GM23338 (cell line): ENCODE results near the gene DIDO1. TPM values are rescaled to one million over a fixed set of nuclear protein-coding genes. Genes with fewer than 3 reads are reported as not detected.

Source experiments
- ATAC-seq: fragments of 200-7000 bp; cut with Tn5 transposase; 3 replicates; pipeline ENCODE4 v1.9.1; 2020
- DNase-seq: peaks from one replicate; pipeline ENCODE4 v3.0.0-alpha.2; 2015; ENCODE audit warnings: low spot score
- H2AFZ ChIP-seq: fragments of 200-600 bp; sonication (generic); 2 replicates; pipeline ENCODE4 v1.8.0; 2016; ENCODE audit warnings: antibody characterized with exemption, mild to moderate bottlenecking, moderate library complexity
- H3F3A ChIP-seq: fragments of 200-600 bp; sonication (generic); replicated peaks from 2 replicates; pipeline ENCODE4 v1.8.0; 2017; ENCODE audit warnings: antibody characterized with exemption, mixed run types, low read depth
- H3K27ac ChIP-seq: fragments of 200-600 bp; sonication (generic); 2 replicates; pipeline ENCODE4 v1.6.1; 2016; ENCODE audit warnings: low read depth
- H3K27me3 ChIP-seq: fragments of 200-600 bp; sonication (generic); 2 replicates; pipeline ENCODE4 v1.8.0; 2016; ENCODE audit warnings: mild to moderate bottlenecking, mixed run types, moderate library complexity; ENCODE audit not compliant: insufficient read depth
- H3K36me3 ChIP-seq: fragments of 200-600 bp; sonication (generic); 2 replicates; pipeline ENCODE4 v1.8.0; 2016; ENCODE audit warnings: mild to moderate bottlenecking; ENCODE audit not compliant: insufficient read depth
- H3K4me1 ChIP-seq: fragments of 200-600 bp; sonication (generic); 2 replicates; pipeline ENCODE4 v1.8.0; 2016; ENCODE audit warnings: mild to moderate bottlenecking, moderate library complexity; ENCODE audit not compliant: insufficient read depth
- H3K4me2 ChIP-seq: fragments of 200-600 bp; sonication (generic); 2 replicates; pipeline ENCODE4 v1.7.1; 2017; ENCODE audit warnings: mixed run types
- H3K4me3 ChIP-seq: fragments of 200-600 bp; sonication (generic); 2 replicates; pipeline ENCODE4 v1.6.1; 2016; ENCODE audit warnings: mixed run types
- H3K79me2 ChIP-seq: fragments of 200-600 bp; sonication (generic); replicated peaks from 2 replicates; pipeline ENCODE4 v1.8.0; 2017; ENCODE audit warnings: mild to moderate bottlenecking; ENCODE audit not compliant: insufficient read depth
- H3K9me2 ChIP-seq: fragments of 200-600 bp; sonication (generic); 2 replicates; pipeline ENCODE4 v1.8.0; 2017; ENCODE audit not compliant: insufficient read depth
- H4K20me1 ChIP-seq: fragments of 200-600 bp; sonication (generic); replicated peaks from 2 replicates; pipeline ENCODE4 v1.8.0; 2017; ENCODE audit warnings: mild to moderate bottlenecking; ENCODE audit not compliant: insufficient read depth
- H3K27ac Mint-ChIP-seq: 2 replicates; pipeline ENCODE4 v1.8.0; 2020; ENCODE audit warnings: inconsistent platforms, mild to moderate bottlenecking, moderate library complexity, mixed read lengths
- H3K27me3 Mint-ChIP-seq: 3 replicates; pipeline ENCODE4 v1.8.0; 2022; ENCODE audit warnings: low read depth, mild to moderate bottlenecking, moderate library complexity, mixed read lengths, inconsistent platforms; ENCODE audit not compliant: insufficient read depth, poor library complexity
- H3K36me3 Mint-ChIP-seq: 3 replicates; pipeline ENCODE4 v1.8.0; 2021; ENCODE audit warnings: low read depth, mild to moderate bottlenecking, inconsistent platforms, moderate library complexity, mixed read lengths
- H3K4me1 Mint-ChIP-seq: 3 replicates; pipeline ENCODE4 v1.8.0; 2020; ENCODE audit warnings: mild to moderate bottlenecking, inconsistent platforms, mixed read lengths
- H3K4me3 Mint-ChIP-seq: 3 replicates; pipeline ENCODE4 v1.8.0; 2021; ENCODE audit warnings: moderate library complexity, mild to moderate bottlenecking, inconsistent platforms, mixed read lengths
- H3K9me3 Mint-ChIP-seq: 3 replicates; pipeline ENCODE4 v1.8.0; 2020; ENCODE audit warnings: moderate library complexity, mild to moderate bottlenecking, inconsistent platforms, mixed read lengths
- CREB1 ChIP-seq: fragments of 250-450 bp; sonication (Bioruptor Pico); IDR thresholded peaks from 2 replicates; pipeline ENCODE4 v1.5.0; 2020; ENCODE audit warnings: low read depth, mild to moderate bottlenecking, moderate library complexity
- ETS1 ChIP-seq: IDR thresholded peaks from 2 replicates; pipeline ENCODE4 v1.6.1; 2016; ENCODE audit warnings: antibody characterized with exemption
- EZH2 ChIP-seq: fragments of 200-600 bp; sonication (generic); IDR thresholded peaks from one replicate; pipeline ENCODE4 v1.8.0; 2017; ENCODE audit warnings: antibody characterized with exemption, mild to moderate bottlenecking, low read depth; ENCODE audit not compliant: unreplicated experiment
- EZH2phosphoT487 ChIP-seq: fragments of 200-600 bp; sonication (generic); IDR thresholded peaks from one replicate; pipeline ENCODE4 v1.8.1; 2018; ENCODE audit warnings: antibody characterized with exemption; ENCODE audit not compliant: unreplicated experiment
- JUNB ChIP-seq: IDR thresholded peaks from one replicate; pipeline ENCODE4 v1.6.1; 2016; ENCODE audit warnings: antibody characterized with exemption; ENCODE audit not compliant: unreplicated experiment
- NANOG ChIP-seq: IDR thresholded peaks from 2 replicates; pipeline ENCODE4 v1.6.1; 2016; ENCODE audit warnings: antibody characterized with exemption, borderline replicate concordance
- POLR2AphosphoS5 ChIP-seq: IDR thresholded peaks from 2 replicates; pipeline ENCODE4 v1.6.1; 2016; ENCODE audit warnings: antibody characterized with exemption, low read depth
- STAT1 ChIP-seq: IDR thresholded peaks from one replicate; pipeline ENCODE4 v1.6.1; 2016; ENCODE audit warnings: antibody characterized with exemption; ENCODE audit not compliant: unreplicated experiment
- ZNF114 ChIP-seq: fragments of 250-450 bp; sonication (Bioruptor Pico); IDR thresholded peaks from 2 replicates; pipeline ENCODE4 v1.5.0; 2020; ENCODE audit warnings: mild to moderate bottlenecking, moderate library complexity
- ZNF331 ChIP-seq: fragments of 250-450 bp; sonication (Bioruptor Pico); IDR thresholded peaks from 2 replicates; pipeline ENCODE4 v1.5.0; 2020; ENCODE audit warnings: low read depth, mild to moderate bottlenecking, moderate library complexity
- ZNF462 ChIP-seq: fragments of 250-450 bp; sonication (Bioruptor Pico); IDR thresholded peaks from 2 replicates; pipeline ENCODE4 v1.5.0; 2020; ENCODE audit warnings: mild to moderate bottlenecking, moderate library complexity
- polyA plus RNA-seq: library from polyadenylated mRNA; unstranded; fragments of >200 nt; fragmentation: Nextera tagmentation; extraction: Ambion mirVana; gene quantifications from 2 replicates; pipeline ENCODE4 v1.2.1, GENCODE V29; 2016
- total RNA-seq: library from RNA; depleted of rRNA; stranded (reverse); fragments of >200 nt; shearing (Covaris generic); gene quantifications from 2 replicates; pipeline ENCODE4 v1.2.3, GENCODE V29; 2014
- TF ChIP-seq, protein P1 (sequence below), 2 experiments: fragments of 200-600 bp in 1 of 2; sonication (generic) in 1 of 2; conservative IDR thresholded peaks; 2 replicates each; pipeline versions ENCODE4 v1.5.1 to v1.6.1; 2016 to 2017; ENCODE audit warnings: antibody characterized with exemption in 2 of 2, low read depth in 2 of 2, mild to moderate bottlenecking in 2 of 2, moderate library complexity in 1 of 2
- TF ChIP-seq, protein P2 (sequence below): IDR thresholded peaks from one replicate; pipeline ENCODE4 v1.6.1; 2018; ENCODE audit warnings: antibody characterized with exemption; ENCODE audit not compliant: unreplicated experiment

The DIDO1 gene
- total and polyA plus RNA-seq, 2 experiments from 2014 or later, result 72.4 to 162 TPM

DNA sequence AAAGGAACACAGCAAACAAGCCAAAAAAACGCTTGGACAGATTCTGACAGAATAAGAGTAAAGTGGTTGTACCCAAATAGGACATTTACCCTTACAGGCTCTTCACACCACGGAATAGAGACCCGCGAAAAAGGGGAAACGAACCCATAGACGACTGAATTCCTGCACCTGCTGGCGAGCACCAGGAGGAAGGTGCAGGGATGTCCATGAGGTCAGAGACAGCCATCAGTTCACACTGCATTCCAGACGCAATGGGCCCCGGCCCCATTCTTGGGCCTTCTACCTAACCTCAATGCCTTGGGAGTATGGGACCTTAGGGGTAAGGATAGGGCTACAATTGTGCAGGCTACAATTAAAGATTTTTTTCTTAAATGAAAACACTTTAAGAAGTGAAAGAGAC is 5.2 kb upstream of the DIDO1 start:
- peaks cover 22% of the 10 kb centered on the region for H3K27me3 Mint-ChIP-seq
- Histone ChIP-seq H3K27ac (peak overlapping the region; percentile 94), H3K9me2 (no peaks in the 10 kb centered on the region), H4K20me1 (peaks cover 35% of the 10 kb centered on the region), H3K4me1 (peaks cover 74% of the 10 kb centered on the region), H3K27me3 (no peaks in the 10 kb centered on the region), H3K4me3 (peak overlapping the region; percentile 95), H2AFZ (no peak overlapping the region), H3K36me3 (peaks cover 26% of the 10 kb centered on the region), H3K4me2 (peak overlapping the region; percentile 97), H3K79me2 (peaks cover 85% of the 10 kb centered on the region), H3F3A (peaks cover 51% of the 10 kb centered on the region)
- H3K4me3 Mint-ChIP-seq, result no peak overlapping the region
- H3K27ac Mint-ChIP-seq, result no peak overlapping the region
- H3K4me1 Mint-ChIP-seq, result peaks cover 26% of the 10 kb centered on the region
- no peak for TF ChIP-seq EZH2
- no peak for TF ChIP-seq CREB1 (CRISPR knock-in tag)
- no peak for TF ChIP-seq ETS1
- no peak for TF ChIP-seq EZH2phosphoT487
- TF ChIP-seq, protein P1, sequence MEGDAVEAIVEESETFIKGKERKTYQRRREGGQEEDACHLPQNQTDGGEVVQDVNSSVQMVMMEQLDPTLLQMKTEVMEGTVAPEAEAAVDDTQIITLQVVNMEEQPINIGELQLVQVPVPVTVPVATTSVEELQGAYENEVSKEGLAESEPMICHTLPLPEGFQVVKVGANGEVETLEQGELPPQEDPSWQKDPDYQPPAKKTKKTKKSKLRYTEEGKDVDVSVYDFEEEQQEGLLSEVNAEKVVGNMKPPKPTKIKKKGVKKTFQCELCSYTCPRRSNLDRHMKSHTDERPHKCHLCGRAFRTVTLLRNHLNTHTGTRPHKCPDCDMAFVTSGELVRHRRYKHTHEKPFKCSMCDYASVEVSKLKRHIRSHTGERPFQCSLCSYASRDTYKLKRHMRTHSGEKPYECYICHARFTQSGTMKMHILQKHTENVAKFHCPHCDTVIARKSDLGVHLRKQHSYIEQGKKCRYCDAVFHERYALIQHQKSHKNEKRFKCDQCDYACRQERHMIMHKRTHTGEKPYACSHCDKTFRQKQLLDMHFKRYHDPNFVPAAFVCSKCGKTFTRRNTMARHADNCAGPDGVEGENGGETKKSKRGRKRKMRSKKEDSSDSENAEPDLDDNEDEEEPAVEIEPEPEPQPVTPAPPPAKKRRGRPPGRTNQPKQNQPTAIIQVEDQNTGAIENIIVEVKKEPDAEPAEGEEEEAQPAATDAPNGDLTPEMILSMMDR (conservative IDR thresholded peaks at IDR 0.05; ENCODE audit: low read depth in 2 of 2), result no peak
- no peak for TF ChIP-seq ZNF114 (CRISPR knock-in tag)
- no peak for TF ChIP-seq ZNF331 (CRISPR knock-in tag)
- TF ChIP-seq JUNB, result no peak
- no peak for TF ChIP-seq STAT1
- no peak for TF ChIP-seq NANOG
- TF ChIP-seq ZNF462 (CRISPR knock-in tag), result no peak
- TF ChIP-seq, protein P2, sequence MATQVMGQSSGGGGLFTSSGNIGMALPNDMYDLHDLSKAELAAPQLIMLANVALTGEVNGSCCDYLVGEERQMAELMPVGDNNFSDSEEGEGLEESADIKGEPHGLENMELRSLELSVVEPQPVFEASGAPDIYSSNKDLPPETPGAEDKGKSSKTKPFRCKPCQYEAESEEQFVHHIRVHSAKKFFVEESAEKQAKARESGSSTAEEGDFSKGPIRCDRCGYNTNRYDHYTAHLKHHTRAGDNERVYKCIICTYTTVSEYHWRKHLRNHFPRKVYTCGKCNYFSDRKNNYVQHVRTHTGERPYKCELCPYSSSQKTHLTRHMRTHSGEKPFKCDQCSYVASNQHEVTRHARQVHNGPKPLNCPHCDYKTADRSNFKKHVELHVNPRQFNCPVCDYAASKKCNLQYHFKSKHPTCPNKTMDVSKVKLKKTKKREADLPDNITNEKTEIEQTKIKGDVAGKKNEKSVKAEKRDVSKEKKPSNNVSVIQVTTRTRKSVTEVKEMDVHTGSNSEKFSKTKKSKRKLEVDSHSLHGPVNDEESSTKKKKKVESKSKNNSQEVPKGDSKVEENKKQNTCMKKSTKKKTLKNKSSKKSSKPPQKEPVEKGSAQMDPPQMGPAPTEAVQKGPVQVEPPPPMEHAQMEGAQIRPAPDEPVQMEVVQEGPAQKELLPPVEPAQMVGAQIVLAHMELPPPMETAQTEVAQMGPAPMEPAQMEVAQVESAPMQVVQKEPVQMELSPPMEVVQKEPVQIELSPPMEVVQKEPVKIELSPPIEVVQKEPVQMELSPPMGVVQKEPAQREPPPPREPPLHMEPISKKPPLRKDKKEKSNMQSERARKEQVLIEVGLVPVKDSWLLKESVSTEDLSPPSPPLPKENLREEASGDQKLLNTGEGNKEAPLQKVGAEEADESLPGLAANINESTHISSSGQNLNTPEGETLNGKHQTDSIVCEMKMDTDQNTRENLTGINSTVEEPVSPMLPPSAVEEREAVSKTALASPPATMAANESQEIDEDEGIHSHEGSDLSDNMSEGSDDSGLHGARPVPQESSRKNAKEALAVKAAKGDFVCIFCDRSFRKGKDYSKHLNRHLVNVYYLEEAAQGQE, result no peak
- TF ChIP-seq POLR2AphosphoS5, result no peak
- no peak for ATAC-seq
- H3K9me3 Mint-ChIP-seq, result no peaks in the 10 kb centered on the region; the same call in 2 of the 3 replicates
- peak; percentile 67 for DNase-seq
- peaks cover 9% of the 10 kb centered on the region; the same call in 2 of the 3 replicates for H3K36me3 Mint-ChIP-seq
